Spinal cord (tissue), 10 donors: ENCODE results near the gene MED27. TPM values are rescaled to one million over a fixed set of nuclear protein-coding genes. Genes with fewer than 3 reads are reported as not detected.

ENCODE experiments used
- DNase-seq, 6 donors: peaks; one replicate each; pipeline versions ENCODE4 v3.0.0 to v3.0.0-alpha.2; 2013 to 2015; ENCODE audit warnings: low spot score in 6 of 6, low read depth in 4 of 6
- H3K27ac ChIP-seq: one replicate; pipeline ENCODE4 v1.5.1; 2013; ENCODE audit warnings: low read depth, low read length, control low read depth
- H3K27me3 ChIP-seq: one replicate; pipeline ENCODE4 v1.6.1; 2013; ENCODE audit warnings: low read length; ENCODE audit not compliant: control insufficient read depth, insufficient read depth
- H3K36me3 ChIP-seq: one replicate; pipeline ENCODE4 v1.6.1; 2013; ENCODE audit warnings: low read length; ENCODE audit not compliant: control insufficient read depth, insufficient read depth
- H3K4me1 ChIP-seq: one replicate; pipeline ENCODE4 v1.6.1; 2013; ENCODE audit warnings: low read length; ENCODE audit not compliant: control insufficient read depth, insufficient read depth
- H3K4me3 ChIP-seq: one replicate; pipeline ENCODE4 v1.5.1; 2013; ENCODE audit warnings: low read depth, low read length, control low read depth
- H3K9me3 ChIP-seq: one replicate; pipeline ENCODE4 v1.6.1; 2013; ENCODE audit warnings: low read length; ENCODE audit not compliant: control insufficient read depth, insufficient read depth
- WGBS: methylation state at CpG from one replicate; pipeline ENCODE4 v1.1.5; 2013; ENCODE audit warnings: missing lambda C conversion rate; ENCODE audit not compliant: insufficient coverage; 5-methylcytosine and 5-hydroxymethylcytosine counted together
- polyA plus RNA-seq, 2 donors: library from polyadenylated mRNA; unstranded; fragments of 120-200 nt; gene quantifications; one replicate each; pipeline ENCODE4 v1.2.1, GENCODE V29; 2013; ENCODE audit not compliant: insufficient read length in 2 of 2
- total RNA-seq, 2 donors: library from RNA; depleted of rRNA in 1 of 2; stranded (reverse); fragments of 120-200 nt in 1 of 2; fragments of >200 nt in 1 of 2; gene quantifications; one replicate each; pipeline versions ENCODE4 v1.2.3 to v1.2.4, GENCODE V29; 2013 to 2014
- donor health status: healthy.

Gene MED27
- total and polyA plus RNA-seq, 4 donors, result 13.9 to 27.8 (median 25.8) TPM

- H3K4me3 ChIP-seq, result no peak overlapping the region
- H3K36me3 ChIP-seq, result peaks cover 45% of the 10 kb centered on the region
- WGBS, result 91% methylated on average over 18 of the region's 18 CpGs
- no peak for DNase-seq
- peaks cover 12% of the 10 kb centered on the region for H3K4me1 ChIP-seq
- no peak overlapping the region for H3K27ac ChIP-seq
- H3K27me3 ChIP-seq, result no peaks in the 10 kb centered on the region
- H3K9me3 ChIP-seq, result no peaks in the 10 kb centered on the region
Measured at GRCh38 chr9:131862261-131862660, 217.4 kb downstream of the MED27 start.

- peaks cover 47% of the 10 kb centered on the region for H3K36me3 ChIP-seq
Measured at GRCh38 chr9:131860430-131860829, 219.2 kb downstream of the MED27 start.

GRCh38 chr9:131858147-131858546, 221.5 kb downstream of the MED27 start:
- peaks cover 38% of the 10 kb centered on the region for H3K36me3 ChIP-seq
- WGBS, result 65% methylated on average over 10 of the region's 12 CpGs
- DNase-seq, result peak in 2 of 6 donors; percentile 44 to 54
- H3K27ac ChIP-seq, result no peak overlapping the region
- no peak overlapping the region for H3K4me3 ChIP-seq
- peaks cover 15% of the 10 kb centered on the region for H3K4me1 ChIP-seq
- no peaks in the 10 kb centered on the region for H3K9me3 ChIP-seq
- H3K27me3 ChIP-seq, result no peaks in the 10 kb centered on the region

More at GRCh38 chr9:131860430-131860829, 219.2 kb downstream of the MED27 start:
- Histone ChIP-seq H3K27ac (no peak overlapping the region), H3K4me1 (peaks cover 14% of the 10 kb centered on the region), H3K9me3 (no peaks in the 10 kb centered on the region), H3K4me3 (no peak overlapping the region), H3K27me3 (no peaks in the 10 kb centered on the region)
- DNase-seq, result no peak
- 89% methylated on average over 4 of the region's 13 CpGs for WGBS

GRCh38 chr9:131856105-131856504, 223.6 kb downstream of the MED27 start:
- no peak for DNase-seq
- Histone ChIP-seq H3K27ac (no peak overlapping the region), H3K36me3 (peaks cover 27% of the 10 kb centered on the region), H3K27me3 (no peaks in the 10 kb centered on the region), H3K4me3 (no peak overlapping the region), H3K9me3 (no peaks in the 10 kb centered on the region), H3K4me1 (peaks cover 12% of the 10 kb centered on the region)
- 76% methylated on average over 15 of the region's 21 CpGs for WGBS

DNA sequence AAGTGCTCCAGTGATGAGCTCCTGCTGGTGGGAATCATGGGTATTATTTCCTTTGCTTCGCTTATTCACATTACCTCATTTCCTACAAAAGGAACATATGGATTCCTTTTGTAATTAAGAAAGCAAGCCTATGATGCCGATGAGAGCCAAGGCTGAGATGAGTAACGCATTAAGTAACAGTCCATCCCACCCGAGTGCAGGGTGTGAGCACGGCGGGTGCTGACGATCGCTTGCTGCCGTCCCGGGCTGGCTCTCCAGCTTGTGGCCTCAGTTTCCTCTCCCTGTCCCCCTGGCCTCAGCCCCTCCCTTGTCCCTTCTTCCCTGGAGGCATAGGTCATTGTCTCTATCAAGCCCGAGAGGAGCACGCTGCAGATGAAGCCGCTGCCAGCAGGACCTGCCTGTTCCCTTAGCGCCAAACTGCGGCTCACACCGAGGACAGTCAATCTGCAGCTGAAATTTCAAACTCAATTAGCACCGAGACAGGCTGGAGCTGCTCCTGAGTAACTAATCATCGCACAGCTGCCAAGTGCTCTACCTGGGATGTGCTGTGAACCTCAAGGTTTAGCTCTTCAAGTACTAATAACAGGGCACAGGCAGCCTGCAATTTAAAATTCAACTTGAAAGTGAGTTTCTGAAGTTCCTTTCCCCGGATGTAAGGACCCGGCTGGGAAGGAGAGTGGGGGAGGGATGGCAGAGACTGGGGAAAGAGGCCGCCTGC, 224.6 kb downstream of the MED27 start:
- no peaks in the 10 kb centered on the region for H3K9me3 ChIP-seq
- peaks cover 17% of the 10 kb centered on the region for H3K36me3 ChIP-seq
- no peak overlapping the region for H3K4me3 ChIP-seq
- H3K27ac ChIP-seq, result no peak overlapping the region
- 41% methylated on average over 20 of the region's 21 CpGs for WGBS
- H3K27me3 ChIP-seq, result no peaks in the 10 kb centered on the region
- peaks cover 12% of the 10 kb centered on the region for H3K4me1 ChIP-seq
- peak in 2 of 6 donors; percentile 41 to 65 for DNase-seq

DNA sequence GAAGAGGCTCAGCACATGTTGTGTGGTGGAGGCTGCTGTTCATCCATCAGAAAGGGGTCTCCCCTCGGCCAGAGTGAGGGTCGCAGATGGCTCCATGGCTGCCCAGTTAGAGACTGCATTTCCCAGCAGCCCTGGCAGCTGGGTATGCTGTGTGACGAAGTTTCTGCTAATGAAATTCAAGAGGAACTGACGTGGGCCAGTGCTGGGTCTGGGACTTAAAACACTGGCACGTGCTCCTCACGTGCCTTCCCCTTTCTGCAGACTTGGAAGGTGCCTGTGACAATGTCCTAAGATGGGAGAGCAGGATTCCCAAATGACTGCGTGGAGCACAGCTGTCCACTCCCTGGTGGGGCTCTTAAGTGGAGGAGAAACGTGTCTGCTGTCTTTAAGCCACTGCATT, 225.3 kb downstream of the MED27 start:
- Histone ChIP-seq H3K27me3 (no peaks in the 10 kb centered on the region), H3K4me3 (no peak overlapping the region), H3K4me1 (peaks cover 12% of the 10 kb centered on the region), H3K36me3 (peaks cover 9% of the 10 kb centered on the region), H3K27ac (no peak overlapping the region), H3K9me3 (no peaks in the 10 kb centered on the region)
- WGBS, result 74% methylated on average over 7 of the region's 8 CpGs
- DNase-seq, result peak in 2 of 6 donors; percentile 28 to 59

DNA sequence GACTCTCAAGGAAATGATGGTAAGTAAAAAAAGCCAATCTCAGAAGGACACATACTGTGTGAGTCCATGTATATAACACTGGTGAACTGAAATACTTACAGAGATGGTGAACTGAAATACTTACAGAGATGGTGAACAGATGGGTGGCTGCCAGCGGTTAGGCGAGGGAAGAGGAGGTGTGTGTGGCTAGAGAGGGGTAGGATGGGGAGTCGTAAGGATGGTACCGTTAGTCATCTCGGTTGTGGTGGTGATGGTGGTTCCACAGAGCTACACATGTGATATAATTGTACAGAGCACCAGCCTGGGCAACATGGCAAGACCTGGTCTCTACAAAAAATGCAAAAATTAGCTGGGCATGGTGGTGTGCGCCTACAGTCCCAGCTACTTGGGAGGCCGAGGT, 226.2 kb downstream of the MED27 start:
- no peak overlapping the region for H3K27ac ChIP-seq
- H3K9me3 ChIP-seq, result no peaks in the 10 kb centered on the region
- peaks cover 2% of the 10 kb centered on the region for H3K36me3 ChIP-seq
- H3K4me1 ChIP-seq, result peaks cover 12% of the 10 kb centered on the region
- H3K27me3 ChIP-seq, result no peaks in the 10 kb centered on the region
- no peak overlapping the region for H3K4me3 ChIP-seq
- 94% methylated on average over 6 of the region's 7 CpGs for WGBS
- DNase-seq, result no peak

DNA sequence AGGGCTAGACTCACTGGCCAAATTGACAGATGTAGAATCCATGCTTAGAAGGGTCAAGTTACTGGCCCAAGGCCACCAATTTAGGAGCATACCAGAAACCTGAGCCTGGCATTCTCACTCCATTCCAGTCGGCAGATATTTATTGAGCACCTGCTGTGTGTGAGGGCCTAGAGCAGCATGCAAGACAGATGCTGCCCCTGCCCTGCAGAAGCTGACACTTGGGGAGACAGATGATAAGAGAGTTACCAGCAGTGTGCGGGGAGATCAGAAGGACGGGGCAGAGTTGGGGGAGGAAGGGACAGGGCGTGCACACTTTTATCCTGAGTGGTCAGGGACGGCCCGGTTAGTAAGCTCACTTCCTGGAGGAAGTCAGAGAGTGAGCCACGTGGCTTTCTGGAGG, 228.3 kb downstream of the MED27 start:
- H3K4me3 ChIP-seq, result no peak overlapping the region
- peaks cover 12% of the 10 kb centered on the region for H3K4me1 ChIP-seq
- no peaks in the 10 kb centered on the region for H3K9me3 ChIP-seq
- 60% methylated on average over 7 of the region's 7 CpGs for WGBS
- DNase-seq, result no peak
- H3K27me3 ChIP-seq, result no peaks in the 10 kb centered on the region
- no peaks in the 10 kb centered on the region for H3K36me3 ChIP-seq
- no peak overlapping the region for H3K27ac ChIP-seq

DNA sequence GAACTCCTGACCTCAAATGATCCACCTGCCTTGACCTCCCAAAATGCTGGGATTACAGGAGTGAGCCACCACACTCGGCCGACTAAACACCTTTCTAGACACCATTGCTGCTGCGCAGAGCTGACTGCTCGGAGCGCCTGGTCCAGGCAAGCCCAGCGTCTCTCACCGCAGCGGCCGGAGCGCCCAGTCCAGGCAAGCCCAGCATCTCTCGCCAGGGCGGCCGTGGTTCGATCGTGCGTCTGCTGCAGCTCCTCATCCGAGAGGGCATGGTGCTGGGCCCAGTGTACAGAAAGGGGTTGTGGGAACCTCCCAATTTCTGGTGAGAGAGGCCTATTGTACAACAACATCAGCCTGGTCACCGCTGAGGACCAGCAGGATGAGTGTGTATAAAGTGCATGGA, 230.3 kb downstream of the MED27 start:
- WGBS, result 97% methylated on average over 17 of the region's 18 CpGs
- Histone ChIP-seq H3K9me3 (no peaks in the 10 kb centered on the region), H3K27ac (no peak overlapping the region), H3K4me3 (no peak overlapping the region), H3K36me3 (no peaks in the 10 kb centered on the region), H3K4me1 (peaks cover 4% of the 10 kb centered on the region), H3K27me3 (no peaks in the 10 kb centered on the region)
- DNase-seq, result no peak

GRCh38 chr9:131848570-131849160, 231.0 kb downstream of the MED27 start:
- H3K27ac ChIP-seq, result no peak overlapping the region
- H3K9me3 ChIP-seq, result no peaks in the 10 kb centered on the region
- no peaks in the 10 kb centered on the region for H3K36me3 ChIP-seq
- H3K27me3 ChIP-seq, result no peaks in the 10 kb centered on the region
- 83% methylated on average over 35 of the region's 35 CpGs for WGBS
- no peak for DNase-seq
- no peaks in the 10 kb centered on the region for H3K4me1 ChIP-seq
- no peak overlapping the region for H3K4me3 ChIP-seq
